GM12878 (cell line): Measurements from ENCODE around the gene ILF2. TPM values are rescaled to one million over a fixed set of nuclear protein-coding genes. Genes with fewer than 3 reads are reported as not detected.

Experiments
- ATAC-seq: fragments of 200-7000 bp; cut with Tn5 transposase; 3 replicates; pipeline ENCODE4 v1.9.1; 2020; ENCODE audit warnings: mild to moderate bottlenecking, moderate library complexity
- BruUV-seq: library from RNA; stranded (reverse); fragments of 400-500 nt; replicated peaks from 2 replicates; lab custom pipeline; 2021; lab: Mats Ljungman, UMichigan
- CTCF ChIA-PET: fragments of 300-600 bp; sonication (Branson Sonifier 250); formaldehyde crosslinking; extraction: SDS; loops from one replicate; lab custom pipeline; 2021; ENCODE audit warnings: inconsistent platforms; lab: Yijun Ruan, JAX
- POLR2A ChIA-PET: fragments of 350-600 bp; formaldehyde crosslinking; extraction: SDS; loops from one replicate; lab custom pipeline; 2021; ENCODE audit warnings: inconsistent platforms; lab: Charles Lee
- RAD21 ChIA-PET: fragments of 300-600 bp; sonication (Branson Sonifier 250); formaldehyde crosslinking; loops from one replicate; lab custom pipeline; 2023; ENCODE audit warnings: antibody characterized with exemption; ENCODE audit not compliant: unreplicated experiment; lab: Charles Lee
- SMC1A ChIA-PET: fragments of 300-600 bp; sonication (Branson Sonifier 250); formaldehyde crosslinking; loops from one replicate; lab custom pipeline; 2023; ENCODE audit not compliant: unreplicated experiment, uncharacterized antibody; lab: Charles Lee
- DNase-seq: peaks from one replicate; pipeline ENCODE4 v3.0.0-alpha.2; 2011; ENCODE audit warnings: low read depth, low spot score
- FAIRE-seq: peaks from 3 replicates; lab custom pipeline; 2011; peaks lifted over from hg19 to GRCh38; lab: Jason Lieb, UNC
- H2AFZ ChIP-seq: 2 replicates; pipeline ENCODE4 v1.6.0; 2011; ENCODE audit warnings: low read depth, low read length, control low read depth; ENCODE audit not compliant: control insufficient read depth
- H3K27ac ChIP-seq: 2 replicates; pipeline ENCODE4 v1.5.1; 2011; ENCODE audit warnings: control low read depth; ENCODE audit not compliant: control insufficient read depth, insufficient read depth
- H3K27me3 ChIP-seq, 2 experiments: replicated peaks in 1 of 2; 2 replicates each; pipeline versions ENCODE4 v1.6.0 to v1.6.1; 2011; ENCODE audit warnings: low read length in 1 of 2; ENCODE audit not compliant: control insufficient read depth in 2 of 2, insufficient read depth in 2 of 2
- H3K36me3 ChIP-seq, 2 experiments: 2 replicates each; pipeline ENCODE4 v1.5.1; 2011; ENCODE audit warnings: low read length in 1 of 2; ENCODE audit not compliant: control insufficient read depth in 2 of 2, insufficient read depth in 2 of 2
- H3K4me1 ChIP-seq: 2 replicates; pipeline ENCODE4 v1.6.1; 2011; ENCODE audit warnings: mild to moderate bottlenecking, low read length, moderate library complexity, mixed read lengths; ENCODE audit not compliant: control insufficient read depth, insufficient read depth
- H3K4me2 ChIP-seq: 2 replicates; pipeline ENCODE4 v1.6.0; 2011; ENCODE audit warnings: control low read depth; ENCODE audit not compliant: control insufficient read depth, insufficient read depth
- H3K4me3 ChIP-seq: fragments of 200-600 bp; sonication (generic); 2 replicates; pipeline ENCODE4 v1.5.1; 2016
- H3K79me2 ChIP-seq: 2 replicates; pipeline ENCODE4 v1.6.0; 2011; ENCODE audit warnings: low read length; ENCODE audit not compliant: control insufficient read depth, insufficient read depth
- H3K9ac ChIP-seq: 2 replicates; pipeline ENCODE4 v1.8.0; 2011; ENCODE audit warnings: low read length, control low read depth, mixed read lengths; ENCODE audit not compliant: control insufficient read depth, insufficient read depth
- H3K9me3 ChIP-seq: replicated peaks from 3 replicates; pipeline ENCODE4 v1.5.1; 2011; ENCODE audit warnings: mild to moderate bottlenecking, low read length; ENCODE audit not compliant: control insufficient read depth, insufficient read depth
- H4K20me1 ChIP-seq: 2 replicates; pipeline ENCODE4 v1.6.0; 2011; ENCODE audit not compliant: control insufficient read depth, insufficient read depth
- BACH1 ChIP-seq: fragments of 450-650 bp; IDR thresholded peaks from 2 replicates; pipeline ENCODE4 v1.6.1; 2017; ENCODE audit warnings: mild to moderate bottlenecking, borderline replicate concordance
- BRCA1 ChIP-seq: IDR thresholded peaks from 2 replicates; pipeline ENCODE4 v1.6.1; 2011; ENCODE audit warnings: low read depth, low read length, improper control_type of control experiment
- CBX3 ChIP-seq: fragments of 200-600 bp; sonication (generic); IDR thresholded peaks from 2 replicates; pipeline ENCODE4 v1.6.1; 2016; ENCODE audit warnings: low read depth, borderline replicate concordance
- CBX5 ChIP-seq: sonication (generic); IDR thresholded peaks from 2 replicates; pipeline ENCODE4 v1.6.1; 2016; ENCODE audit warnings: low read depth, moderate library complexity, mild to moderate bottlenecking, inconsistent platforms
- DPF2 ChIP-seq: fragments of 450-650 bp; IDR thresholded peaks from 2 replicates; pipeline ENCODE4 v1.6.1; 2017; ENCODE audit warnings: mild to moderate bottlenecking
- E2F8 ChIP-seq: fragments of 450-650 bp; IDR thresholded peaks from 2 replicates; pipeline ENCODE4 v1.6.1; 2018; ENCODE audit warnings: mild to moderate bottlenecking, low read depth, moderate library complexity; ENCODE audit not compliant: partially characterized antibody
- EGR1 ChIP-seq, 2 experiments: IDR thresholded peaks; 1 replicate in 1 of 2; 2 replicates in 1 of 2; pipeline ENCODE4 v1.6.1; 2011 to 2012; ENCODE audit warnings: low read depth in 2 of 2, low read length in 2 of 2, borderline replicate concordance in 1 of 2, mild to moderate bottlenecking in 1 of 2, moderate library complexity in 1 of 2
- GABPA ChIP-seq: IDR thresholded peaks from 2 replicates; pipeline ENCODE4 v1.6.1; 2014; ENCODE audit warnings: antibody characterized with exemption, low read depth, mild to moderate bottlenecking, inconsistent platforms
- MEF2A ChIP-seq: IDR thresholded peaks from 2 replicates; pipeline ENCODE4 v1.6.1; 2011; ENCODE audit warnings: low read depth, mild to moderate bottlenecking, low read length, moderate library complexity; ENCODE audit not compliant: insufficient read depth
- MXI1 ChIP-seq: fragments of 150-350 bp; IDR thresholded peaks from 2 replicates; pipeline ENCODE4 v1.6.1; 2011; ENCODE audit warnings: low read depth, mild to moderate bottlenecking, inconsistent platforms, low read length, improper control_type of control experiment
- POLR2AphosphoS2 ChIP-seq: IDR thresholded peaks from 2 replicates; pipeline ENCODE4 v1.6.1; 2011; ENCODE audit warnings: low read depth, mild to moderate bottlenecking, low read length, improper control_type of control experiment, moderate library complexity
- RFX5 ChIP-seq: IDR thresholded peaks from 2 replicates; pipeline ENCODE4 v1.6.1; 2011; ENCODE audit warnings: low read depth, low read length, improper control_type of control experiment
- SIN3A ChIP-seq: IDR thresholded peaks from 2 replicates; pipeline ENCODE4 v1.6.1; 2012; ENCODE audit warnings: low read depth, low read length, improper control_type of control experiment
- SRF ChIP-seq, 2 experiments: IDR thresholded peaks; 2 replicates each; pipeline ENCODE4 v1.6.1; 2011; ENCODE audit warnings: low read depth in 2 of 2, low read length in 2 of 2, mild to moderate bottlenecking in 1 of 2, moderate library complexity in 1 of 2
- ZNF207 ChIP-seq: fragments of 450-650 bp; IDR thresholded peaks from 2 replicates; pipeline ENCODE4 v1.6.1; 2014; ENCODE audit warnings: antibody characterized with exemption, mild to moderate bottlenecking, borderline replicate concordance
- ZSCAN29 ChIP-seq: fragments of 450-650 bp; IDR thresholded peaks from 2 replicates; pipeline ENCODE4 v1.6.1; 2017; ENCODE audit warnings: mild to moderate bottlenecking, moderate library complexity
- ZZZ3 ChIP-seq: IDR thresholded peaks from 2 replicates; pipeline ENCODE4 v1.6.1; 2011; ENCODE audit warnings: low read depth; ENCODE audit not compliant: control insufficient read depth, insufficient read length
- WGBS: methylation state at CpG from one replicate; pipeline ENCODE4 v1.1.6; 2016; ENCODE audit warnings: low lambda C conversion rate; ENCODE audit not compliant: insufficient replicate concordance, insufficient coverage; ENCODE audit errors: missing lambda C conversion rate; 5-methylcytosine and 5-hydroxymethylcytosine counted together
- in situ Hi-C: fragments of 300-500 bp; cut with MboI; formaldehyde crosslinking; loops from 9 replicates; pipeline ENCODE4 v1.14.3; 2018; ENCODE audit warnings: mixed read lengths
- intact Hi-C: fragments of 100-400 bp; cut with micrococcal nuclease; formaldehyde crosslinking; loops from one replicate; pipeline ENCODE4 v1.14.2; 2022; ENCODE audit not compliant: unreplicated experiment
- polyA plus RNA-seq, 11 experiments: library from polyadenylated mRNA; depleted of rRNA in 4 of 11; unstranded in 6 of 11; stranded (reverse) in 5 of 11; fragments of >200 nt; fragmentation: Nextera tagmentation in 4 of 11; fragmentation: Illumina TruSeq in 1 of 11; extraction: Ambion mirVana in 4 of 11; extraction: Trizol in 1 of 11; gene quantifications; 1 replicate in 1 of 11; 2 replicates in 10 of 11; pipeline versions ENCODE4 v1.2.1 to v1.2.3, GENCODE V29; 2011 to 2016; ENCODE audit warnings: inconsistent platforms in 2 of 11, missing spikeins in 2 of 11, low read depth in 1 of 11
- total RNA-seq, 4 experiments: library from RNA; depleted of rRNA in 3 of 4; stranded (reverse); fragments of >200 nt in 3 of 4; fragmentation: Illumina TruSeq in 1 of 4; extraction: Trizol in 1 of 4; gene quantifications; 2 replicates each; pipeline versions ENCODE4 v1.2.1 to v1.2.3, GENCODE V29; 2013 to 2021
- TF ChIP-seq, protein P1 (sequence below): IDR thresholded peaks from 2 replicates; pipeline ENCODE4 v1.6.1; 2012; ENCODE audit warnings: low read length, inconsistent platforms

Gene ILF2
- total and polyA plus RNA-seq, 10 of the 15 experiments (the other 5 are each of a cell fraction or from before 2014, with no cell fraction given) = 261 to 520 (median 449) TPM

GRCh38 chr1:153638261-153638660, 32.5 kb downstream of the ILF2 start:
- ChIA-PET SMC1A (interaction anchor here (1.0 to 1.8 kb wide), 4 partner anchors 14 to 107 kb away, joined by 3 to 5 read pairs (median 3); no protein-coding TSS in a partner anchor), CTCF (interaction anchor here (0.7 to 1.7 kb wide), 9 partner anchors 10 to 633 kb away, joined by 3 to 6 read pairs (median 3); partner anchors contain the start of genes S100A1 and S100A13), RAD21 (interaction anchor here (1.4 to 2.4 kb wide), 3 partner anchors 10 to 127 kb away, joined by 3 to 7 read pairs (median 6); partner anchors contain the start of genes S100A1 and S100A13), POLR2A (interaction anchor here (0.7 to 1.8 kb wide), 5 partner anchors 9 to 94 kb away, joined by 3 to 6 read pairs (median 6); no protein-coding TSS in a partner anchor)
- intact Hi-C loops (no loop called here), in situ Hi-C loops (no loop called here)
- DNase-seq (no peak), ATAC-seq (no peak), FAIRE-seq (no peak)
- Histone ChIP-seq H3K79me2 (peaks cover 33% of the 10 kb centered on the region), H3K27ac (no peak overlapping the region), H3K36me3 (peaks cover 5 to 47% of the 10 kb centered on the region in 2 experiments), H4K20me1 (no peaks in the 10 kb centered on the region), H3K27me3 (no peaks in the 10 kb centered on the region), H3K9me3 (no peaks in the 10 kb centered on the region), H3K4me1 (peaks cover 4% of the 10 kb centered on the region), H3K4me2 (no peak overlapping the region), H3K9ac (no peak overlapping the region), H3K4me3 (no peak overlapping the region), H2AFZ (no peak overlapping the region)
- TF ChIP-seq BACH1 = no peak
- no peak for TF ChIP-seq GABPA
- TF ChIP-seq DPF2 = no peak
- TF ChIP-seq E2F8 = no peak
- TF ChIP-seq, protein P1, sequence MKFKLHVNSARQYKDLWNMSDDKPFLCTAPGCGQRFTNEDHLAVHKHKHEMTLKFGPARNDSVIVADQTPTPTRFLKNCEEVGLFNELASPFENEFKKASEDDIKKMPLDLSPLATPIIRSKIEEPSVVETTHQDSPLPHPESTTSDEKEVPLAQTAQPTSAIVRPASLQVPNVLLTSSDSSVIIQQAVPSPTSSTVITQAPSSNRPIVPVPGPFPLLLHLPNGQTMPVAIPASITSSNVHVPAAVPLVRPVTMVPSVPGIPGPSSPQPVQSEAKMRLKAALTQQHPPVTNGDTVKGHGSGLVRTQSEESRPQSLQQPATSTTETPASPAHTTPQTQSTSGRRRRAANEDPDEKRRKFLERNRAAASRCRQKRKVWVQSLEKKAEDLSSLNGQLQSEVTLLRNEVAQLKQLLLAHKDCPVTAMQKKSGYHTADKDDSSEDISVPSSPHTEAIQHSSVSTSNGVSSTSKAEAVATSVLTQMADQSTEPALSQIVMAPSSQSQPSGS = no peak
- no peak for TF ChIP-seq RFX5
- no peak for TF ChIP-seq ZSCAN29
- TF ChIP-seq POLR2AphosphoS2 = no peak
- TF ChIP-seq MEF2A = no peak
- no peak for TF ChIP-seq EGR1 (IDR thresholded peaks at IDR 0.05; ENCODE audit: borderline replicate concordance in 1 of 2, low read depth in 2 of 2, low read length in 2 of 2)
- TF ChIP-seq ZZZ3 = no peak
- TF ChIP-seq SRF (IDR thresholded peaks at IDR 0.05; ENCODE audit: low read depth in 2 of 2, low read length in 2 of 2) = no peak
- TF ChIP-seq CBX3 = no peak
- no peak for TF ChIP-seq ZNF207
- no peak for TF ChIP-seq MXI1
- TF ChIP-seq SIN3A = no peak
- TF ChIP-seq CBX5 = no peak
- no peak for TF ChIP-seq BRCA1
- BruUV-seq = no TSS peak
- WGBS = 99% methylated on average over 6 of the region's 6 CpGs
